Neuron (in vitro differentiated cells): ENCODE results near the gene TBC1D5.

Source experiments
- H2AFZ ChIP-seq: one replicate; pipeline ENCODE4 v1.6.1; 2013; ENCODE audit warnings: low read depth, mild to moderate bottlenecking, inconsistent platforms, low read length, moderate library complexity
- H3K27me3 ChIP-seq: one replicate; pipeline ENCODE4 v1.6.1; 2013; ENCODE audit warnings: low read length; ENCODE audit not compliant: insufficient read depth
- H3K36me3 ChIP-seq: one replicate; pipeline ENCODE4 v1.6.1; 2013; ENCODE audit warnings: low read length; ENCODE audit not compliant: insufficient read depth
- H3K4me1 ChIP-seq: one replicate; pipeline ENCODE4 v1.6.1; 2013; ENCODE audit warnings: low read length; ENCODE audit not compliant: insufficient read depth
- H3K4me3 ChIP-seq: 2 replicates; pipeline ENCODE4 v1.5.1; 2013; ENCODE audit warnings: mild to moderate bottlenecking, low read length, moderate library complexity
- H3K9me3 ChIP-seq: one replicate; pipeline ENCODE4 v1.6.1; 2013; ENCODE audit warnings: low read length

TBC1D5 gene

DNA sequence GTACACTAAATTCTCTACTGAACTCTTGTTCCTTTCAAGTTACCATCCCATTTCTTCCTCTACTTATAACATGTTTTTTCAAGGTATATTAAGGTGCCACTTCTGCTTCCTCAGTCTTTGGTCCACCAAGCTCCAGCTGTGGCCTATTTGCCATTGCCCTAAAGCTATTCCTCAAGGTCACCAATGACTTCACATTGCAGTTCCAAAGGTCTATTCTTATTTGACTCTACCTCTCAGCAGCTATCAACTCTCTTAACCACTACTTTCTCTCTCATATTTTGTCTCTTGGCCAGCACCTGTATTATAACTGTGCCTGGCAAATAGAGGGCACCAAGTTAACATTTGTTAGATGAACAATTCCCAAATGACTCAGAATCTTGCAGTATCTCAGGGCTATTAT, 503.0 kb downstream of the TBC1D5 start:
- Histone ChIP-seq H3K27me3 (no peaks in the 10 kb centered on the region), H3K36me3 (no peaks in the 10 kb centered on the region), H2AFZ (no peak overlapping the region), H3K9me3 (no peaks in the 10 kb centered on the region), H3K4me3 (no peak overlapping the region), H3K4me1 (no peaks in the 10 kb centered on the region)

DNA sequence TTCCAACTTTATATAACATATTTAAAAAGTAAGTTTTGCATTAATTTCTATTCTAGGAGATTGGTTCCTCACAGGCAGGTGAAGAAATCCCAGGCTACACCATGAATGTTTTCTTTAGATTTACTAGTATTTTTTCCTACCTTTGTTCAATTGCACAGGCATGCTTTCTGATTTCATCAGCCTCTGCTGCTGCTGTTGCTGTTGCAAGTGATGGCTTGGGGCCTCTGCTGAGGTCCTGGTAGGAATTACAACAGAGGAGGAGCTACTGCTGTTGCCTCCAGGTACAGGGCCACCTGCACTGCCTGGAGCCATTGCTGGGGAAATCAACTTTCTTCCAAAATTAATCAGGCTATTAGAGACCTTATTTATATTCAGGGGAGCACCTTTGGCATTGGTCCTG, 504.4 kb downstream of the TBC1D5 start:
- no peak overlapping the region for H2AFZ ChIP-seq
- no peaks in the 10 kb centered on the region for H3K4me1 ChIP-seq
- H3K9me3 ChIP-seq = no peaks in the 10 kb centered on the region
- no peaks in the 10 kb centered on the region for H3K36me3 ChIP-seq
- H3K4me3 ChIP-seq = no peak overlapping the region
- no peaks in the 10 kb centered on the region for H3K27me3 ChIP-seq

DNA sequence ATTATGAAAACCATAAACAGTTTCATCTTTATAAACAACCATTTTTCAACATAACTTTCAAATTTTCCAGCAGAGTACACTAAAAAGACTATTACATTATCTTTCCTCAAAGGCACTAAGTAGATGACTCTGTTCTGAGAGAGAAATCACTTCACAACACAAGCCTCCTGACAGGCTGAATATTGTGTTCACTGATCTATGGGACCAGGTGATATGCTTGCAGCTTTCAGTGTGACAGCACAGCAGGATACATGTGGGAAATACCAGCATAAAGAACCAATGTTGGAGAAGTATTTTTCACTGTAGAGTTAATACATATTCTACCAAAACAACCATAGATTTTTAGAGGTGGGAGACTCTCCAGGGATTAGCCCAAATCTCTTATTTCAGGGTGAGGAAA, 507.1 kb downstream of the TBC1D5 start:
- no peaks in the 10 kb centered on the region for H3K27me3 ChIP-seq
- no peak overlapping the region for H3K4me3 ChIP-seq
- H3K36me3 ChIP-seq = no peaks in the 10 kb centered on the region

DNA sequence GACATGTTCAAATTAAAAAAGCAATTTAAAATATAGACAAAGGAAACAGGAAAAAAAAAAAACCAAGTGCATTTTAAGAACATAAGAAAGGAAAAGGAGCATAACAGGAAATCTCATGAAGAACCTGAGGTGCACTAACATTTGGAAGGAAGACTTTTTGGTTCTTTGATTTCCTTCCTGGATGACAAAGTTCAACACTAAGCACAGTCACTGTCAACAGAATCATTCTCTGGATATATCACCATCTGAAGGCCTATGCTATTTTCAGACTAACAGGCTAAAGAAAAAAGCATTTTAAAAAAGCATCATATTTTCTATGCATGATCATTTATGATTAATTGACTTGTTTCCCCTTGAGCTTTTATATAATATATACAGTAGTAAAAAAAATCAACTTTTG, 508.0 kb downstream of the TBC1D5 start:
- Histone ChIP-seq H3K36me3 (no peaks in the 10 kb centered on the region), H2AFZ (no peak overlapping the region), H3K4me1 (no peaks in the 10 kb centered on the region), H3K4me3 (no peak overlapping the region), H3K27me3 (no peaks in the 10 kb centered on the region), H3K9me3 (no peaks in the 10 kb centered on the region)

More for the DNA sequence above, 507.1 kb downstream of the TBC1D5 start:
- no peaks in the 10 kb centered on the region for H3K4me1 ChIP-seq
- no peak overlapping the region for H2AFZ ChIP-seq
- no peaks in the 10 kb centered on the region for H3K9me3 ChIP-seq

DNA sequence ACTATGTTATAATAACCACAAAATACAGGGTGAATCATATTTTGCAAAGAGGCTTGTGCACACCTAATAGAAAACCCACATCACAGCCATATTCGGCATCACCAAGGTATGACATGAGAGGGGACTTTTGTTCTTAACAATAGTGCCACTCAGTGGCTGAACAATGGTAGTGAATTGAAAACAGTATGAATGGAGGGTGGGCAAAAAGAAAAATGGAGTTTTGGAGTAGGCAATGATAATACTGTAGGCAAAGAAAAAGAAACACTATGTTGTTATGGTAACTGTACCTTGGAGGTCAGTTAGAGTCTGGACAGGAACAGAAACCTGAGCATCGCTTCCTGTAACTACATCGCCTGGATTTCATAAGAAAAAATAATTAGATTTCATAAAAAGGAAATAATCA, 509.0 kb downstream of the TBC1D5 start:
- Histone ChIP-seq H3K4me3 (no peak overlapping the region), H3K9me3 (no peaks in the 10 kb centered on the region), H2AFZ (no peak overlapping the region), H3K27me3 (no peaks in the 10 kb centered on the region), H3K4me1 (no peaks in the 10 kb centered on the region), H3K36me3 (no peaks in the 10 kb centered on the region)

DNA sequence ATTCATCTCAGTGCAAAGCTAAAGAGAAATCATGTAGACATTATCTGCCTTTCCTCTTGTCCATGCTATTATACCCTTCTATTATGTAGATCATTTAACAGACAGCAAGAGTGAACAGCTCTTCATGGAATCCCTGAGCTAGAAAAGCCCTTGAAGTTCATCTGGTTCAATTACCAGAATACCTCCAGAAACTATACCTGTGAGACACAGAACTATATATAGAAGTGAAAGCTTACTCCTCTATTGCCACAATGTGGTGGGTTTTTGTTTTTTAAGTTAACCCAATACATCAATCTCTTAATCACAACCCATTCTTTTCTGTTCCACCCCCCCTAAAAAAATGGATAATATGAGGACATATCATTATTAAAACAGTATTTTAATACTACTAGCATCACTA, 510.0 kb downstream of the TBC1D5 start:
- Histone ChIP-seq H3K36me3 (no peaks in the 10 kb centered on the region), H3K9me3 (no peaks in the 10 kb centered on the region)

DNA sequence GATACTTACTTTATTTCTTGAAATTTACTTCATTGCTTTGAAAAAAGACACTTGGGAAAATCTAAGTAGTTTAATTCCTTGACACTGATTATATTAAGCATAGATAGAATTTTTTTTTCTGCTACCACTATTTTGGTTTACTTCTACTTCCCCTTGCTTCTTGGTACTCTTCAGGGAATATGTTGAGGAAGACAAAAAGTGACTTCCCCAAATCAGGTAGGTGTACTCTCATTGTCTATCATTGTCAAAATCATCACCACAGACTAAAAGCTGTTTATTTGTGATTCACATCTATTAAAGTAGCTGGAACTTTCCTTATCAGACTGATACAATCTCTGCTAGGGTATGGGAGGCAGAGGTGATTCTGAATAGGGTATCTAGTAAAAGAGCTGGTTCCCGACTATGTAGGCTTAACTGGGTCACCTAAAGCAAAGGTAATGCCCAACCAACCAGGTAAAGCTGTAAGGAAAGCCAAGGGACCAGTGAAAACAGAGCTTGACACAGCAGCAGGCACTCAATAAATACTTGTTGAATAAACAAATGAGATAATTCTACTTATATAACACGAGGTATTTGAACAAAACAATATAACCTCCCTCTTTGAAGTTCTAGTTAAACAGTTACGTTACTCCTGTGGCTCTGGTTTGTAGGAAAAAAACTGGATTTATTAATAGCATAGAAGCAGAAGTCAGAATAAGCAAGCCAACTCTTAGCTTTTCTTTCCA, 510.7 kb downstream of the TBC1D5 start:
- no peaks in the 10 kb centered on the region for H3K36me3 ChIP-seq
- no peaks in the 10 kb centered on the region for H3K9me3 ChIP-seq
- H3K4me3 ChIP-seq = no peak overlapping the region
- H2AFZ ChIP-seq = no peak overlapping the region
- no peaks in the 10 kb centered on the region for H3K27me3 ChIP-seq
- no peaks in the 10 kb centered on the region for H3K4me1 ChIP-seq

More for the DNA sequence above, 510.0 kb downstream of the TBC1D5 start:
- Histone ChIP-seq H3K4me1 (no peaks in the 10 kb centered on the region), H3K27me3 (no peaks in the 10 kb centered on the region), H2AFZ (no peak overlapping the region), H3K4me3 (no peak overlapping the region)

DNA sequence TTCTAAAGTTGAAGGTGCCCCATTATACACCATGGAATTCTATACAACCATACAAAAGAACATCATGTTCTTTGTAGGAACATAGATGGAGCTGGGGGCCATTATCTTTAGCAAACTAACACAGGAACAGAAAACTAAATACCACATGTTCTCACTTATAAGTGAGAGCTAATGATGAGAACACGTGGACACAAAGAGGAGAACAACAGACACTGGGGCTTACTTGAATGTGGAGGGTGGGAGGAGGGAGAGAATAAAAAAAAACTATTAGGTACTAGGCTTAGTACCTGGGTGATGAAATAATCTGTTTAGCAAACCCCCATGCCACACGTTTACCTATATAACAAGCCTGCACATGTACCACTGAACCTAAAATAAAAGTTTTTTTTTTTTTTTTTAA, 515.0 kb downstream of the TBC1D5 start:
- H3K4me1 ChIP-seq = no peaks in the 10 kb centered on the region
- H3K27me3 ChIP-seq = no peaks in the 10 kb centered on the region
- H2AFZ ChIP-seq = no peak overlapping the region
- H3K4me3 ChIP-seq = no peak overlapping the region
- no peaks in the 10 kb centered on the region for H3K36me3 ChIP-seq
- H3K9me3 ChIP-seq = no peaks in the 10 kb centered on the region

DNA sequence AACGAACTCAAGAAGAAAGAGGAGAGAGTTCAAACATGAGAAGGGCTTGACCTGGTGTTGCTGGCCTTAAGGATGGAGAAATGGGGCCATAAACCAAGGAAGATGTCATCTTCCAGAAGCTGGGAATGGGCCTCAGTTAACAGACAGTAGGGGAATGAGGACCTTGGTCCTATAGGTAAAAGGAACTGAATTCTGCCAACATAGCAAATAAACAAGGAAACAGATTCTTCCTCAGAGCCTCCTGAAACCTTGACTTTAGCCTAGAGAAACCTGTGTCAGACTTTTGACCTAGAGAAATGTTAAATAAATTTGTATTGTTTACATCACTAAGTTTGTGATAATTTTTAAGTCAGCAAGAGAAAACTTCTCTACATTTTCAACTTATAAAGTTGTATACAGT, 520.9 kb downstream of the TBC1D5 start:
- Histone ChIP-seq H2AFZ (no peak overlapping the region), H3K4me3 (no peak overlapping the region), H3K36me3 (no peaks in the 10 kb centered on the region), H3K27me3 (no peaks in the 10 kb centered on the region), H3K4me1 (no peaks in the 10 kb centered on the region), H3K9me3 (peaks cover 2% of the 10 kb centered on the region)

DNA sequence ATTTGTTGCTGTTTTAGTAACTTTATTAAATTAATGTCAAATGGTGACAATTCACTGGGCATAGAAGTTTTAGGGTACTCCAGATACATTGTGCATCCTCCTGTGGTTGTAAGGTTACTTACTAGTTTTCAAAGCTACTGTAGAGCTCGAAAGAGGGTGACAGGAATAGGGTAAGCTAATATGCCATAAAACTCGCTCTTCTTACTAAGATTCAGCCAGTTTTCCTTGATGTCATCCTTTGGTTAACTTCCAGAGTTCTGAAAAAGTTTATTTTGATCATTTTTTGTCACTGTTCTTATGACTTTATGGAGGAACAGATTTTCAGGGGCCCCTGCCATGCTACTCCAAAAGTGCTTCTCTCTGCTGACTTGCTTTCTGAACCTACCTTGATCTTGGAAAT, 522.8 kb downstream of the TBC1D5 start:
- Histone ChIP-seq H3K36me3 (no peaks in the 10 kb centered on the region), H3K4me3 (no peak overlapping the region), H2AFZ (no peak overlapping the region), H3K4me1 (no peaks in the 10 kb centered on the region), H3K9me3 (peaks cover 2% of the 10 kb centered on the region), H3K27me3 (no peaks in the 10 kb centered on the region)

DNA sequence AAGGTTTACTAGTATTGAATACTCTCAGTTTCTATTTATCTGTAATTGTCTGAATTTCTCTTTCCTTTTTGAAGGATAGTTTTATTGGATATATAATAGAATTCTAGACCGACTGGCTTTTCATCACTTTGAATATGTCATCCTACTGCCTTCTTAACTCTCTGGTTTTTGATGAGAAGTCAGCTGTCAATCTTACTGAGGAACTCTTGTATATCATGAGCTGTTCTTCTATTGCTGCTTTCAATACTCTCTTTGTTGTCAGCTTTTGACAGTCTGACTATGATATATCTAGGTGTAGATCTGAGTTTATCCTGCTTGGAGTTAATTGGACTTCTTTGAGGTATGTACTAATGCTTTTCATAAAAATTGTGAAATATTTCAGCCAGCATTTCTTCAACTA, 523.8 kb downstream of the TBC1D5 start:
- Histone ChIP-seq H3K4me3 (no peak overlapping the region), H3K9me3 (peaks cover 2% of the 10 kb centered on the region), H2AFZ (no peak overlapping the region), H3K27me3 (no peaks in the 10 kb centered on the region), H3K36me3 (no peaks in the 10 kb centered on the region), H3K4me1 (no peaks in the 10 kb centered on the region)

DNA sequence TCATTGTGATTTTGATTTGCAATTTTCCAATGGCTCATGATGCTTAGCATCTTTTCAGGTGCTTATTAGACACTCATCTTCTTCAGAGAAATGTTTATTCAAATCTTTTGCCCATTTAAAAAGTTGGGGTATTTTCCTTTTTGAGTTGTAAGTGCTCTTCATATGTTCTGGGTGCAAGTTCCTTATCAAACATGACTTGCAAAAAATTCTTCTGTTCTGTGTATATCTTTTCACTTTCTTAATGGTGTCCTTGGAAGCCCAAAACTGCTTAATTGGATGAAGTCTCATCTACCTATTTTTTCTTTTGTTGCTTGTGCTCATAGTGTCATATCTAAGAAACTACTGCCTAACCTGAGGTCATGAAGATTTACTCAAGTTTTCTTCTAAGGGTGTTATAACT, 524.8 kb downstream of the TBC1D5 start:
- Histone ChIP-seq H3K9me3 (peaks cover 2% of the 10 kb centered on the region), H3K4me3 (no peak overlapping the region), H3K4me1 (no peaks in the 10 kb centered on the region), H3K36me3 (peaks cover 5% of the 10 kb centered on the region), H3K27me3 (no peaks in the 10 kb centered on the region), H2AFZ (no peak overlapping the region)

DNA sequence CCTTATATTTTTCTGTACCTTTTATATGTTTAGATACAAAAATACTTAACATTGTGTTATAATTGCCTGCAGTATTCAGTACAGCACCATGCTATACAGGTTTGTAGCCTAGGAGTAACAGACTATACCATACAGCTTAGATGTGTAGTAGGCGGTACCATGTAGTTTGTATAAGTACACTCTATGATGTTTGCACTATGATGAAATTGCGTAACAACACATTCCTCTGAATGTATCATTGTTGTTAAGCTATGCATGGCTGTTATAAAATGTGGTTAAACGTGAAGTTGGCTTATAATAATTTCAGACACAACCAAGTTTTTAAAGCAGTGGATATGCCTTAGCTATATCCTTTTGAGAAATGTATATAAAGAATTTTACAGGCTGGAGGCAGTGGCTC, 529.3 kb downstream of the TBC1D5 start:
- Histone ChIP-seq H3K36me3 (peaks cover 7% of the 10 kb centered on the region), H3K9me3 (no peaks in the 10 kb centered on the region), H2AFZ (no peak overlapping the region), H3K4me3 (no peak overlapping the region), H3K4me1 (no peaks in the 10 kb centered on the region), H3K27me3 (no peaks in the 10 kb centered on the region)

DNA sequence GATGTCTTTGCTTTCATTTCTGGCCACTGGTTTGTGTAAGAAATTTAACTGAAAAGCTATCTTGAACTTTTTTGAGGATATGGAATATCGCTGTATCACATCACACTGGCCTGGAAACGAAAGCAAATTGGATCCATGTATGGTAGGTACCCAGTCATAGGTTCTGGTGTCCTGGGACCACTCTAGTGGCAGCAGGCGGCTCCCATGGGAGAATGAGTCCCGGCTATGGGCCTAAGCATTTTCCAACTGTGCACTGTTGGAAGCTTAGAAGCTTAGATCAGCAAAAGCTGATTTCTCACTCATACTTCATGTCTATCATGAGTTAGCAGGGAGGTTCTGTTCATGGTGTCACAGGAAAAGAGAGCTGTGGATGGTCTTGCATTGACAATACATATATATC, 534.5 kb downstream of the TBC1D5 start:
- H3K9me3 ChIP-seq = no peaks in the 10 kb centered on the region
- no peak overlapping the region for H2AFZ ChIP-seq
- H3K4me3 ChIP-seq = no peak overlapping the region
- peaks cover 4% of the 10 kb centered on the region for H3K36me3 ChIP-seq
- H3K27me3 ChIP-seq = no peaks in the 10 kb centered on the region
- no peaks in the 10 kb centered on the region for H3K4me1 ChIP-seq
